Measurements from ENCODE around the gene TAF10.

Gene TAF10

DNA sequence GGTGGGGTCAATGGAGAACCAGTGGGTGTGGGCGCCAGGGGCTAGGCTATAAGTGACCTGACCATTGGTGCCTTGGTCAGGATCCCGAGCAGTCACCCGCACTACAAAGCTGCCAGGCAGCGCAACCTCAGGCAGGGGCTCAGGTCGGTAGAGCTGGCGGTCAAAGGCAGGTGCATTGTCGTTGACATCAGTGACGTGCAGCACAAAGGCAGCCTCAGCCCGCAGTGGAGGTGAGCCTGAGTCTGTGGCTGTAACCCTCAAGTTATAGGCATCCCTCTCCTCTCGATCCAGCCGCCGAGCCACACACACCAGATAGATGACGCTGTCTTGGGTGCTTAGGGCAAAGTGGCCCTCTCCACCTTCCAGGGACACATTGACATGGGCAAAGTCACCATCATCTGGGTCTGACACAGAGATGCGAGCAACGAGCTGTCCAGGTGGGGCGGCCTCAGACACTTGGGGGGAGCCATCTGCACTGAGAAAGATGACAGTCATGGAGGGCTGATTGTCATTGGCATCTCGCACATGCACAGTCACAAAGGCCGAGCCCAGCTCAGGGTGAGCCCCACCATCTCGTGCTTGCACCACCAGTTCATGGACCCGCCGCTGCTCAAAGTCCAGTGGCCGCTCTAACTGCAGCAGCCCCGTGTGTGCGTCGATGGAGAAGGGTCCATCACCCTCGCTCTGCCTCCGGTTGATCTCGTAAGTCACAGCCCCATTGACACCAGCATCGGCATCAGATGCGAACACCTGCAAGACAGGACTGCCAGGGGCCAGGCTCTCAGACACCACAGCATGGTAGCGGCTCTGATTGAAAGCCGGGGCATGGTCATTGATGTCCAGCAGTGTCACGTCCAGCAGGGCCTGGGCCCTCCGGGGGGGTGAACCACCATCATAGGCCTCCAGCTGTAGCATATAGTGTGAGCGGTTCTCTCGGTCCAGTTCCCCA lies 28.3 kb upstream of the TAF10 start:
- DNase-seq = no peak

DNA sequence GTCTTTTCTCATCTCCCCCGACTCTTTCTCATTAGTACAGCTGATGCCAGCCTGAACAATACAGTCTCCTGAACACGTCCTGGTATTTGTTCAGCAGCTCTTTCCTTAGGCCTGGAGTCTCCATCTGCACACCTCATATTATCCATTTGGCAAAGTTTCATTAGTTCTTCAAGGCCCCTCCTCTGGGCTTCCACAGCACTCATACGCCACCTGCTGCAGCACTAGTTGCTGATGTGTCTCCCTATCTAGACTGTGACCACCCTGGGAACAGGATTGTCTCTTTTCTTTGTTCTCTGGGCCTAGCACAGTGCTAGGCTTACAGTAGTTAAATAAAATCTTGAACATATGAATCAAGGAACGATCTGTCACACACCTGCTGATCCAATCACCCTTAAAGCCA lies 26.4 kb upstream of the TAF10 start:
- DNase-seq = no peak

DNA sequence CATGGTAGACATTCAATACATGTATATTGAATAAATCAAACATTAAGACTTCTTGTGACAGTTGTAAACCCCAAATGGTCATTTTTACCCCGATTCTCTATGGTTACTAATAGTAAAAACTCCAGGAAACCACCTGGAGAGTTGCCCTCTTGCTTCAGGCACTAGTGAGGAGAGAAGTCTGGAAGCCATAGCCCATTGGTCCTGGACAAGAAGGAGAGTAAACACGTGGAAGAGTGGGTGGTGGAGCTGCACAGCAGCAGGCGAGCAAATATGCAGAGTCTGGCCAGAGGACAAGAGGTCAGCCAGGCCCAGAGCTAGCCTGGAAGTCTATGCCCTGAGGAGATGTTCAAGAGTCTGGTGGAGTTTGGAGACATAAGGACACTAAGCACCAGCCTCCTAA lies 25.9 kb upstream of the TAF10 start:
- DNase-seq = no peak

DNA sequence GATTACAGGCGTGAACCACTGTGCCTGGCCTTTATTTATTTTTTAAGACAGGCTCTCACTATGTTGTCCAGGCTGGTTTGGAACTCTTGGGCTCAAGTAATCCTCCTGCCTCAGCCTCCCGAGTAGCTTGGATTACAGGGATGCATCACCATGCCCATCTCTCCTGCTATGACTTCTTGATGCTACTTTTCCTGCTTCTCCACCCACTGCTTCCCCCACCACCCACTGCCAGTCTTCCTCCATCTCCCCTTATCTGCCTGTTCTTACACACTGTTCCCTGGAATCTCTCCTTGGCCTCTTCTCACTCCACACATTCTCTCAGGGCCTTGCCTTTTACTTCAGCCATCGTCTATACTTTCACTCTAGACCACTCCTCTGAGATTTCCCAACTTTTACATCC lies 24.5 kb upstream of the TAF10 start:
- DNase-seq = no peak

DNA sequence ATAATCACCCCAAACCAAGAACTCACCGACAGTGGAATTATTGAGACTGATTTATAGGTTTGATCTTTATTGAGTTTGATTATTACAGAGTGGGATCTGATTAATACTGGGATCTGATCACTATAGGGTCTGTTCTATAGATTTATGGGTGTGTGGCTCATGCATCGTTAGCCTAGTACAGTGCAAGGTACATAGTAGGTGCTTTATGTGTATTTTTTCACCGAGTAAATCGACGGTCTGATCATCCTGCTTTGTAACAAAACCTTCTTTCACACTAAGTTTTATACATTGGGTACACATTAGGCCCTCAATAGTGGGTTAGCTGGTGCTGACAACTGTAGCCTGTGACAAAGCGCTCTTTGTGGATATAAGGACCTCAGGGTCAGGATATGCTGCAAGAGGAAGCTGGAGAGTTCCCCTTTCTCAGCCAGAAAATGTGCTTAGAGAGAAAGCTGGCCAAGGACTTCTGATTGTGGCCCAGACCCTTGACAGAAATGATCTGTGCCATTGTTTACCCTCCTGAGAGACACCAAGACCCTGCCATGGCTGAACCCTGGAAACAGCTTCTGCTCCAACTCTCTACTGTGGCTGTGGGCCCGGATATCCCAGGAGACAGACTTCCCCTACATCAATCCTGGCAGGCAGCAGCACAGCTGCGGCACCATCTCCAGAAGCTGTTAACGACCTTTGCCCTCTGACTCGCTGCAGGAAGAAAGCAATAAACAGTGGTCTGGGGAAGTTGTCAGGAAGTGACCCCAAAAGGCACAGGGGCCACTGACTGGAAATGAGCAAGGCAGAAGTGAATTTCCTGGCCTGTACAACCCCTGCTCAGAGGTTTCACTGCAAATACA lies 23.3 kb upstream of the TAF10 start:
- DNase-seq = no peak

DNA sequence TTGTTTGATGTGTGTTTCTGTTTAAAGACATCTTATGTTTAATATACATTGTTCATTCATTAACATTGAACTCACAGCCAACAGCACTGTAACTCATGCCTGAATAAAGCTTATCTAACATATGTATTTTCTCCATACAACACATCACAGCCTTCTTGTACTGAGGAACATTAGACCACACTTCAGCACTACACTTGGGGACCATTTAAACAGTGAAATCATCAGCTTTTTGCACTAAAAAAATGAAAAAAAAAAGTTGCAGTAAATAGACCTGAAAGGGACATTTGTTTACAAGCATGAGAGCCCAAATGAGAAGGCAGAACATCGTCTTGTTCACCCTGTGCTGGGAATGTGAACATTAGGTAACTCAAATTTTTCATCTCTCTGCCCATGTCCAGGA lies 22.5 kb upstream of the TAF10 start:
- no peak for DNase-seq

DNA sequence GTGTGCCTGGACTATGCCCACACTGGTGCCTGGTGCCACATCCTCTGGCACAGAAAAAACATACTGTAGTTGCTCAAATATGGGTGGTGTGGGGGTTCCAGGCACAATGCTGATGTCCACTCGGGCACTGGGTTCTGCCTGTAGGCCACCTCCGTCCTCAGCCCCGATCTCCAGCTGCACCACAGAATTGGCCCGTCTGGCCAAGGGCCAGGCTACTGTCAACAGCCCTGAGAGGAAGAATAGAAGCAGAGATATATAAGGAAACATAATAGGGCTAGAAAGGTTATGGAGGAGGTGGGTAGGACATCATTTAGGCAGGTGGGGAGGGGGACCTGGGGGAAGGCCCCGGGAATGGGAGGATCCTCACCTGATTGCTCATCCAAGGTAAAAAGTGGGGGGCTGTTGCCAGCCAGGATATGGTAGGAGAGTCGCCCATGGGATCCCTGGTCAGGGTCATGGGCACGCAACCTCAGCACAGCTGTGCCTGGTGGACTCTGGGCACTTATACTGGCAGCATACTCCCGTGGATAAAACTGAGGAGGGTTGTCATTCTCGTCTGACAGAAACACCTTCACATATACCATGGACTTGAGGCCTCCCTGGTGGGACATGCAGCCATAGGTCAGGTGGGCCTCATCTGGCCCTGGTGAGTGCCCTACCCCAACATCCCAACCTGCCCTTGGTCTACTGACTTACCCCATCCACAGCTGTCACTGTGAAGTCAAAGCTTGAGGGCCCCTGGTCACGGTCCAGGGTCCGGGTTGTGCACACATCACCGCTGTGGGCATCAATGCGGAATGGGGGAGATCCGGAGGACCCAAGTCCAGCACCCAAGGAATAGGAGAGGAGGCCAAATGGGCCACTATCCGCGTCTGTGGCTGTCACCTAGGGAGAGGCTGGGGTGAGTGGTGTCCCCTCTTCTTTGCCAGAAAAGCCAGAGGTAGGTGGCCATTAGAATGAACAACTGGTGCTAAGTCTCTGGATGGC lies 21.7 kb upstream of the TAF10 start:
- no peak for DNase-seq

DNA sequence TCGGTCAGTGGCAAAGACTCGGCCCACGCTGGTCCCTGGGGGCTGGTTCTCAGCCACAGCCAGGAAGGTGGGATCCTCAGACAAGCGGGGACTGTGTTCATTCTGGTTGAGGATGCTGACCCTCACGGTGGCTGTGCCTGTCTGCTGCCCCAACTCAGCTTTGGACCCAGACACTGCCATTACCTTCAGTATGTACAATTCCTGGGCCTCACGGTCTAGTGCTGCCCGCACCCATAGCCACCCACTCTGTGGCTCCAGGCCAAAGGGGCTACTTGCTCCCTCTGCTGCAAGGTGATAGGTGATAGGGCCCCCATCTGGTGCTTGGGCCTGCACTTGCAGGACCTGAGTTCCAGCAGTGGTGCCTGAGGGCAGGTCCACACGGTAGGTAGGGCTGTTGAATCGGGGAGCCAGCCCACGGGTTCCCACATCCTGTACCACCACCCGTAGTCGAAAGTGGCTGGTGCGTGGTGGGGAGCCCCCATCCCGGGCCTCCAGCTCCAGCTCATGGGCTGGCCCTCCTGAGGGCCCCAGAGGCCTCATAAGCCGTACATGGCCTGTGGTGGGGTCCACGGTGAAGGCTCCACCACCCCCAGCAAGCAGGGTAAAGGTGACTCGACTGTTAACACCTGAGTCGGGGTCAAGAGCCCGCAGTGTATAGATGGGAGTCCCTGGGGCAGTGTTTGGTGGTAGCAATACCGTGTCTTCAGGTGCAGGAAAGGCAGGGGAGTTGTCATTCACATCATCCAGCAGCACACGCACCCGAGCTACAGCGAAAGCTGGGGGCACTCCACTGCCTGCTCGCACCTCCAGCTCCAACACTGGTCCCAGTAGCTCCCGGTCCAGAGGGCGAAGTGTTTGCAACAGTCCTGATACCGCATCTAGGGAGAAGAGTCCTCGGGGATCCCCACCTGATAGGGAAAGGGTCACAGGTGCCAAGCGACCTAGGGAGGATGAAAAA lies 20.4 kb upstream of the TAF10 start:
- DNase-seq = no peak

DNA sequence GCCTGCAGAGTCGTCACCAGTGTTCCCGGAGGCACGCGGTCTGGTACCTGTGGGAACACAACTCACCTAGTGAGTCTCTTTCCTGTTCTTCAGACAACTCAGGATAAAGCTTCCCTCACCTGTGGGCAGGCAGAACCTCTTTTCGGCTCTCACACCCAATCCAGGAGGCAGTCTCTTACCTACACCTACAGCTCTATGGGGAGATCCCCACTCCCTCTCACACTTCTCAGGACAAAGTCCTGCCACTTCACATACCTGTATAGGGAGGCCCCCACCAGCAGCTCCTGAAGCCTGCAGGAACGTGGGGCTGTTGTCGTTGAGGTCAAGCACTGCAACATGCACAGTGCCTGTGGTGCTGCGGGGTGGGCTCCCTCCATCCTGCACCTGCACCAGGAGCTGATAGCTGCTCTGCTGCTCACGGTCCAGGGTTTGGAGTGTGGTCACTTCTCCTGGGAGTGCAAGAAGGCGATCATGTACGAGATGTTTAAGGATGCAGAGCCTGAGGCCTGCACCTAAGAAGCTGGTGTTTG lies 19.4 kb upstream of the TAF10 start:
- DNase-seq = no peak

DNA sequence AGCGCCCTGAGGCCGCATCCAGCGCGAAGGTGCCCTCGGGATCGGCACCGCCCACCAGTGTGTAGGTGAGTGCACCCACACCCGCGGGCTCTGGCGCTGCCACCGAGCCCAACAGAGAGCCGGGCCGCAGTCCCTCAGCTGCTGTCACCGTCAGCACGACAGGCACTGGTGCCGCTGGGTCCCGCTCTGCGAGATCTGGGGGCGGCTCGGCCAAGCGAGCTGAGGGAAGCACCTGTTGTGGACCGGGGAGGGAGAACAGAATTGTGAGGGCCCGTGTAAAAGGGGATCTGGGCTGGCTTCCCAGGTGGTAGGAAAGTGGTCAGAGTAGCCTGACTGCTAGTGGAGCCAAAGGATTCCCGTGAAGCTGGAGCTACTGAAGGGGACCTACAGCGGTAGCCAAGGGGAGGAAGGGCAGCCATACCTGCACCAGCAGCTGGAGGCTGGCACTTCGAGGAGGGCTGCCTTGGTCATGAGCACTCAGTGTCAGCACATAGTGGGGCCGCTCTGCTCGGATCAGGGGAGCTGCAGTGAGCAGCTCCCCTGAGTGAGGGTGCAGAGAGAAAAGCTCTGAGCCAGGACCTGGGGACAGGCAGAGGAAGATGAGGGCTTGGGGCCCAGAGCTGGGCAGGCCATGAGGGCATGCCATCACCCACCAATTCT lies 18.7 kb upstream of the TAF10 start:
- DNase-seq = no peak

DNA sequence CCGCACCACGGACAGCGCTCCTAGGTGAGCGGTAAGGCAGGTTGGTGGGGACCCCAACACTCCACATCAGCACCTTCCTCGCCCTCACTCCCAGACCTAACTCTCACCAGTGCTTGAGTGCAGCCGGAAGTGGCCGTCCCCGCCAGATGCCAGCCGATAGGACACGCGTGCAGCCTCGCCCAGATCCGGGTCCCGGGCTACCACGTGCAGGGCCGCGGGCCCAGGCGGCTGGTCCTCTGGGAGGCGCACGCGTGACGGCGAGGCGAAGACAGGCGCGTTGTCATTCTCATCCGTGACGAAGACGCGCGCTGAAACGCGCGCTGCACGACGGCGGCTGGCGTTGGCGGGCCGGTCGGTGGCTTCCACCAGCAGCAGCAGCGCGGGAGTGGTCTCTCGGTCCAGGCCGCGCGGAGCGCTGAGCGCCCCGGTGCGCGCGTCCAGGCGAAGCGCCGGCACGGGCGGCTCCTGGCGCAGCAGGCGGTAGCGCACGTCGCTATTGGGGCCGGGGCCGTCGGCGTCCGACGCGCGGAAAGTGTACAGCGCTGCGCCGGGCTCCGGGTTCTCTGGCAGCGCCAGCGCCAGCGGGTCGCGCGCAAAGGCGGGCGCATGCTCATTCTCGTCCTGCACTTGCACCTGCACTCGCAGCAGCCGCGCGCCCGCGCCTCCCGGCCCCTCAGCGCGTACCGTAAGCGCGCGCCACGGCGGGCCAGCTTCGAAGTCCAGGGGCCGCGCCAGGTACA lies 18.0 kb upstream of the TAF10 start:
- no peak for DNase-seq

DNA sequence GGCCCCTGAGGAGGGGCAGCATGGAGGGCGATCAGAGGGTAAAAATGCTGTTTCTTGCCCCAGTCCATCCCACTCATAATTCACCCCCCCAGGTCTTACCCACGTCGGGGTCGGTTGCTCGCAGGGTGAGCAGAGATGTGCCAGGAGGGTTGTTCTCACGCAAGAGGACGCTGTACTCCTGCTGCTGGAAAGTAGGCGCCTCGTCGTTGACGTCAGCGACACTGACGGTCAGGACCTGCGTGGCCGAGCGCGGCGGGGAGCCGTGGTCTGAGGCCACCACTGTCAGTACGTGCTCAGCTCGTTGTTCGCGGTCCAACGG lies 17.5 kb upstream of the TAF10 start:
- DNase-seq = no peak

DNA sequence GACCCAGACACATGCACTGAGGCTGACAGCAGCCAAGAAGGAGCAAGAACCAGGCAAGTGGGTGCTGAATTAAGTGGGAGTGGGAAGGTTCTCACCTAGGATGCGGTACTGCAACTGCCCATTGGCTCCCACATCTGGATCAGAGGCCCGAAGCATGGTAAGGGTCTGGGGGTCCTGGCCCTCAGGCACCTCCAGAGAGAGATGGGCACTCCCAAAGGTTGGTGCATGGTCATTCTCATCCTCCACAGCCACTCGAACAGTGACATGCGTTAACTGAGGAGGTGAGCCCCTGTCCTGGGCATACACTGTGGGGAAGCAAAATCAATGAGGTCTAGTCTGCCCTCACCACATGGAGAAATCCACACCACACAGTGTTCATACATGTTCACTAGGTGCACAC lies 16.5 kb upstream of the TAF10 start:
- no peak for DNase-seq

DNA sequence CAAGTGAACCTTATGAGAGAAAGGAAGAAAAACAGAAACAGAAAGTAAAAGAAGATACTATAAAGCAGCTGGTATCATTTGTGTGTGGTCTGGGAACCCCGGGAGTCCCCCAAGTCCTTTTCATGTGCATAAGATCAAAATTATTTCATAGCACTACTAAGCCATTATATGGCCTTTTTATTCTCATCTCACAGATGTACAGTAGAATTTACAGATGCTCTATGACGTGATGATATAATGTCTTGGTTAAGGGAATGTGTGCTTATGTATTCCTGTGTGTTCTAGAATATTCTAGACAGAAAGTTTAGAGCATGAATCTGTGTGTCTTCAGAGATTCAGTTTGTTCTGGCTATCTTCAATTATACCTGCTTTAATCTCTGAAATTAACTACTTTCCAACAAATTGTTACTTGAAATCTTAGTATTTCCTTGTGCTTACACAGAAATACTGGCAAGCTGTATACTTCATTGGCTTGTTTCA lies 15.8 kb upstream of the TAF10 start:
- DNase-seq = no peak

DNA sequence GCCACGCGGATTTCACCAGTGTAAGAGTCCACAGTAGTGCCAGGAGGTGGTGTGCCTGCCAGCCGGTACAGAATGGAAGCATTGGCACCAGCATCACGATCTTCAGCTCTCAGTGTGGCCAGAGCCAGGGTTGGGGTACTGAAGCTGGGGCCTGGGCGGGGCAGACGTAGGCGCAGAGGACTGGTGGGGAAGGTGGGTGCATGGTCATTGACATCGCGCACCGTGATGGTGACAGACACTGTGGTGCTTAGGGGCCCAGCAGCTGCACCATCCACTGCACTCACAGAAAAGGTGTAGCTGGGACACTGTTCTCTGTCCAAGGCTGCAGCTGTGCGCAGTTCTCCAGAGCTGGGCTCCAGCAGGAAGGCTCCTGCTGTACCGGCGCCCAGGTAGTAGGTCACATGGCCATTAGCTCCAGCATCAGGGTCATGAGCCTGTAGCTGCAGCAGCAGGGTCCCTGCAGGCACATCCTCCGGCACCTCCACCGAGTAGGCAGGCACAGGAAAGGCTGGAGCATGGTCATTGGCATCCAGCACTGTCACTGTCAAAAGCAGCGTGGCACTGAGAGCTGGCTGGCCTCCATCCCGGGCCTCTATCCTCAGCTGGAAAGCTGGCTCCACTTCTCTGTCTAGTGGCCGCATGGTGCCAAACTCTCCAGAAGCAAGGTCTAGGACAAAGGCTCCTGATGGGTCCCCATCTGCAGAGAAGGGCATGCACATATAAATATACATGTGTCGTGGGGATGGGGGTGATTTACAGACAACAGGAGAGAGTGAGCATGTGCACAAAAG lies 15.2 kb upstream of the TAF10 start:
- DNase-seq = no peak

DNA sequence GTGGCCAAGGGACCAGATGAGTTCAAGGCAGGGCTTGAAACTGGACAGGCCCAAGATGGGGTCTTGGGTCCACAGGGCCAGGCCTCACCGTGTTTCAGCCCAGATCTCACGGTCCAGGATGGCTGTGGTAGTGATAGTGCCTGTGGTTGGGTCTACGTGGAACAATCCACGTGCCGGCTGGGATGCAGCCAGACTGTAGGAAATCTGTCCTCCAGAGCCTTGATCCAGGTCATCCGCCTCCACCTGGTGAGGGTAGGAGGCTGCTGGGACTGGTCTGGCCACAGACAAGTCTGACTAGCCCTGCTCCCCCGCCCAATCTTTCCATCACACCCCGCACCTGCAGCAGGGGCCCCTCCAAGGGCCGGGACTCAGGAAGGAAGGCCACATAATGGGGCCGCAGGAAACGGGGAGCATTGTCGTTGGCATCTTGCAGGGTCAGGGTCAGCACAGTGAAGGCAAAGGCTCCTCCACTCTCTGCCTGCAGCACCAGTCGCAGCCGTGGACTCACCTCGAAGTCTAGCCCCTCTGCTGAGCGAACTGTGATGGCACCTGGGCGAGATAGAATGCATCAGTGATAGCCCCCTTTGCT lies 13.9 kb upstream of the TAF10 start:
- no peak for DNase-seq

DNA sequence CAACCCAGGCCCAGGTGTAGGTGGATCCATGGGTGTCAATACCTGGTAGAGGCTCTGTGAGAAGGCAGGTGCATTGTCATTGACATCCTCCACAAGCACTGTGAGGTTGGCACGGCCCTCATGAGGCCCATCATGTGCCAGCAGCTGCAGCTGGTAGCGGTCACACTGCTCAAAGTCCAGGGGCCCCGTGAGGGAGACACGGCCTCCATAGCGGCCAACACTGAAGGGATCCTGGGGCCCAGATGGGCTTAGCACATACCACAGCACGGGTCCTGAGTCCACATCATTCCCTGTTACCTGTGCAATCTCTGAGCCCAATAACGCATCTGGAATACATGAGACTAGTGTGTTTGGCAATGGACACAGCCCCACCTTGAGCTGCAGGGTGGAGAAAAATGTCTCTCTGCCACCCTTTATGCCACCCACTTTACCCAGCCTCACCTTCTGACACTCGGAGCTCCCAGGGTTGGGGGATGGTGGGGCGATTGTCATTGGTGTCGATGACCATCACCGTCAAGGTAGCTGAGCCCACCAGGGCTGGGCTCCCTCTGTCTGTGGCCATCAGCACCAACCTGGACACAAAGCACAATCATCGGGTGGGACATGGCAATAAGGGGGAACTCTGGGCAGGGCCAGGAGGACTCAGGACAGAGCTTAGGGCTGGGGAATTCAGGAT lies 13.3 kb upstream of the TAF10 start:
- no peak for DNase-seq

Measured in DMS153 (cell line).